ENCODE results near the gene MAD1L1.

GRCh38 chr7:1883834-1884582, 348.7 kb downstream of the MAD1L1 start:
- TF ChIP-seq SETDB1 (IDR thresholded peaks at IDR 0.05; ENCODE audit: insufficient read length, low read length): no peak
- TF ChIP-seq ZNF707 (tag by site-specific recombination; IDR thresholded peaks at IDR 0.05): no peak
- TF ChIP-seq CTCF (tag by site-specific recombination; IDR thresholded peaks at IDR 0.05): no peak
- TF ChIP-seq ZNF677 (tag by site-specific recombination; IDR thresholded peaks at IDR 0.05): no peak
- TF ChIP-seq ZNF19 (tag by site-specific recombination; IDR thresholded peaks at IDR 0.05; ENCODE audit: low read depth): no peak
- no peak for TF ChIP-seq EGR2 (tag by site-specific recombination; IDR thresholded peaks at IDR 0.05; ENCODE audit: low read depth)
- no peak for TF ChIP-seq ZNF843 (tag by site-specific recombination; IDR thresholded peaks at IDR 0.05)
- no peak for TF ChIP-seq REST (tag by site-specific recombination; IDR thresholded peaks at IDR 0.05)
- no peak for TF ChIP-seq PRDM10 (tag by site-specific recombination; IDR thresholded peaks at IDR 0.05)
- TF ChIP-seq SP2 (tag by site-specific recombination; IDR thresholded peaks at IDR 0.05): no peak
- TF ChIP-seq ZFP3 (tag by site-specific recombination; IDR thresholded peaks at IDR 0.05; ENCODE audit: low read depth): no peak
- no peak for TF ChIP-seq ZNF274 (IDR thresholded peaks at IDR 0.05; ENCODE audit: low read length)
- TF ChIP-seq ZNF274 (tag by site-specific recombination; IDR thresholded peaks at IDR 0.05; ENCODE audit: borderline replicate concordance): no peak

All from HEK293 (cell line).